A549 (cell line): ENCODE results near the gene OR52R1. TPM values are rescaled to one million over a fixed set of nuclear protein-coding genes. Genes with fewer than 3 reads are reported as not detected.

Experiments used
- ATAC-seq, 2 experiments: fragments of 200-7000 bp in 1 of 2; fragments of >200 bp in 1 of 2; cut with Nextera tagmentation in 1 of 2; cut with Tn5 transposase in 1 of 2; 3 replicates each; pipeline versions ENCODE4 v1.8.0 to v1.9.1; 2018 to 2020; ENCODE audit warnings: mild to moderate bottlenecking in 1 of 2, moderate library complexity in 1 of 2
- CTCF ChIA-PET: fragments of 300-600 bp; sonication (Branson Sonifier 250); formaldehyde crosslinking; extraction: SDS; loops from one replicate; lab custom pipeline; 2021; ENCODE audit warnings: antibody characterized with exemption, inconsistent platforms; lab: Yijun Ruan, JAX
- POLR2A ChIA-PET: fragments of 350-600 bp; formaldehyde crosslinking; extraction: SDS; loops from one replicate; lab custom pipeline; 2021; ENCODE audit warnings: antibody characterized with exemption, inconsistent platforms; lab: Yijun Ruan, JAX
- DNase-seq, 2 experiments: peaks; one replicate each; pipeline versions ENCODE4 v3.0.0 to v3.0.0-alpha.2; 2011 to 2016; ENCODE audit warnings: low read depth in 1 of 2, low spot score in 1 of 2
- FAIRE-seq: peaks from 2 replicates; lab custom pipeline; 2011; peaks lifted over from hg19 to GRCh38; lab: Jason Lieb, UNC
- H3K27ac ChIP-seq, 2 experiments: fragments of >200 bp; sonication (Bioruptor Twin); formaldehyde crosslinking; 3 replicates each; pipeline ENCODE4 v1.5.1; 2016 to 2017
- H3K4me1 ChIP-seq: fragments of >200 bp; sonication (Bioruptor Twin); formaldehyde crosslinking; 3 replicates; pipeline ENCODE4 v1.6.1; 2016
- H3K4me2 ChIP-seq: fragments of >200 bp; sonication (Bioruptor Twin); formaldehyde crosslinking; 3 replicates; pipeline ENCODE4 v1.6.1; 2016
- H3K4me3 ChIP-seq: fragments of >200 bp; sonication (Bioruptor Twin); formaldehyde crosslinking; 3 replicates; pipeline ENCODE4 v1.5.1; 2016
- H3K9me3 ChIP-seq: fragments of >200 bp; sonication (Bioruptor Twin); formaldehyde crosslinking; 3 replicates; pipeline ENCODE4 v1.6.1; 2016
- EP300 ChIP-seq, 2 experiments: fragments of >200 bp; sonication (Bioruptor Twin); formaldehyde crosslinking; IDR thresholded peaks; 2 replicates in 1 of 2; 3 replicates in 1 of 2; pipeline ENCODE4 v1.6.1; 2016 to 2017
- ESRRA ChIP-seq: fragments of 150-350 bp; IDR thresholded peaks from 2 replicates; pipeline ENCODE4 v1.6.1; 2014; ENCODE audit warnings: mild to moderate bottlenecking, low read length, borderline replicate concordance
- GATA3 ChIP-seq: IDR thresholded peaks from 2 replicates; pipeline ENCODE4 v1.6.1; 2012; ENCODE audit warnings: borderline replicate concordance
- JUN ChIP-seq, 2 experiments: fragments of >200 bp; sonication (Bioruptor Twin); formaldehyde crosslinking; IDR thresholded peaks; 2 replicates in 1 of 2; 3 replicates in 1 of 2; pipeline ENCODE4 v1.6.1; 2016 to 2017
- KDM1A ChIP-seq: fragments of 200-600 bp; sonication (generic); IDR thresholded peaks from 2 replicates; pipeline ENCODE4 v1.6.1; 2016; ENCODE audit warnings: low read depth, mild to moderate bottlenecking
- MAX ChIP-seq: IDR thresholded peaks from 2 replicates; pipeline ENCODE4 v1.6.1; 2012
- PBX3 ChIP-seq: IDR thresholded peaks from 2 replicates; pipeline ENCODE4 v1.6.1; 2012
- POLR2A ChIP-seq: IDR thresholded peaks from 2 replicates; pipeline ENCODE4 v1.6.1; 2012; ENCODE audit warnings: mild to moderate bottlenecking, low read length
- WGBS: methylation state at CpG from one replicate; pipeline ENCODE4 v1.1.6; 2017; ENCODE audit errors: missing lambda C conversion rate; 5-methylcytosine and 5-hydroxymethylcytosine counted together
- polyA plus RNA-seq, 4 experiments: library from polyadenylated mRNA; depleted of rRNA in 3 of 4; stranded (reverse); fragments of >200 nt; fragmentation: RNase III in 1 of 4; extraction: RNeasy Plus Mini Kit Qiagen cat#74134 plus additional on column Dnase treatment in 1 of 4; gene quantifications; 2 replicates in 3 of 4; 3 replicates in 1 of 4; pipeline ENCODE4 v1.2.3, GENCODE V29; 2011 to 2017
- small RNA-seq, 6 experiments: library from RNA; depleted of rRNA; stranded (forward); fragments of <200 nt; gene quantifications; one replicate each; pipeline ENCODE3, GENCODE V24; 2012
- TF ChIP-seq, protein P1 (sequence below): fragments of 450-650 bp; IDR thresholded peaks from 2 replicates; pipeline ENCODE4 v1.6.1; 2014; ENCODE audit warnings: antibody characterized with exemption

The OR52R1 gene
- polyA plus RNA-seq, 2 of the 4 experiments (the other 2 are of a cell fraction), result not detected

GRCh38 chr11:4763096-4763495, 41.1 kb downstream of the OR52R1 start:
- H3K9me3 ChIP-seq, result no peaks in the 10 kb centered on the region
- ChIA-PET CTCF (no interaction called here), POLR2A (no interaction called here)
- DNase-seq (no peak), ATAC-seq (no peak), FAIRE-seq (no peak)
- H3K4me2 ChIP-seq, result no peak overlapping the region
- H3K4me1 ChIP-seq, result no peaks in the 10 kb centered on the region
- H3K27ac ChIP-seq, result no peak overlapping the region
- no peak for TF ChIP-seq ESRRA
- TF ChIP-seq MAX, result no peak
- TF ChIP-seq, protein P1, sequence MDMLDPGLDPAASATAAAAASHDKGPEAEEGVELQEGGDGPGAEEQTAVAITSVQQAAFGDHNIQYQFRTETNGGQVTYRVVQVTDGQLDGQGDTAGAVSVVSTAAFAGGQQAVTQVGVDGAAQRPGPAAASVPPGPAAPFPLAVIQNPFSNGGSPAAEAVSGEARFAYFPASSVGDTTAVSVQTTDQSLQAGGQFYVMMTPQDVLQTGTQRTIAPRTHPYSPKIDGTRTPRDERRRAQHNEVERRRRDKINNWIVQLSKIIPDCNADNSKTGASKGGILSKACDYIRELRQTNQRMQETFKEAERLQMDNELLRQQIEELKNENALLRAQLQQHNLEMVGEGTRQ, result no peak
- TF ChIP-seq PBX3, result no peak
- TF ChIP-seq GATA3, result no peak
- TF ChIP-seq POLR2A, result no peak
- TF ChIP-seq JUN (IDR thresholded peaks at IDR 0.05), result no peak
- no peak for TF ChIP-seq EP300 (IDR thresholded peaks at IDR 0.05)
- no peak for TF ChIP-seq KDM1A
- 55% methylated on average over 2 of the region's 2 CpGs for WGBS
- no peak overlapping the region for H3K4me3 ChIP-seq

Small RNA genes lying within 50 kb of the gene (small RNA-seq; reads per million reads assigned to genes)
- gene RF00091, result 0 reads per million in 6 experiments

Other genes starting within 250 kb of the OR52R1 start
- not detected in 2 replicates for gene OR52I2, start 222.6 kb downstream of the OR52R1 start, polyA plus RNA-seq (2011; rRNA removed)
- not detected in 3 replicates for gene OR52I2, start 222.6 kb downstream of the OR52R1 start, polyA plus RNA-seq (2017; fragmentation: RNase III; extraction: RNeasy Plus Mini Kit Qiagen cat#74134 plus additional on column Dnase treatment)
- not detected in 2 replicates for gene OR52I1, start 210.3 kb downstream of the OR52R1 start, polyA plus RNA-seq (2011; rRNA removed)
- not detected in 3 replicates for gene OR52I1, start 210.3 kb downstream of the OR52R1 start, polyA plus RNA-seq (2017; fragmentation: RNase III; extraction: RNeasy Plus Mini Kit Qiagen cat#74134 plus additional on column Dnase treatment)
- 9.6 and 11.6 TPM in 2 replicates for gene TRIM68, start 196.1 kb downstream of the OR52R1 start, polyA plus RNA-seq (2011; rRNA removed)
- 9.6 to 10.8 TPM (median 9.7 TPM) in 3 replicates for gene TRIM68, start 196.1 kb downstream of the OR52R1 start, polyA plus RNA-seq (2017; fragmentation: RNase III; extraction: RNeasy Plus Mini Kit Qiagen cat#74134 plus additional on column Dnase treatment)
- gene OR51D1, start 166.9 kb downstream of the OR52R1 start, polyA plus RNA-seq (2011; rRNA removed), result not detected in 2 replicates
- gene OR51D1, start 166.9 kb downstream of the OR52R1 start, polyA plus RNA-seq (2017; fragmentation: RNase III; extraction: RNeasy Plus Mini Kit Qiagen cat#74134 plus additional on column Dnase treatment), result not detected in 3 replicates
- 0.03 TPM in 1 of 2 replicates, not detected in the other for gene OR51E1, start 160.4 kb downstream of the OR52R1 start, polyA plus RNA-seq (2011; rRNA removed)
- gene OR51E1, start 160.4 kb downstream of the OR52R1 start, polyA plus RNA-seq (2017; fragmentation: RNase III; extraction: RNeasy Plus Mini Kit Qiagen cat#74134 plus additional on column Dnase treatment), result not detected in 3 replicates
- gene OR51E2, start 106.5 kb downstream of the OR52R1 start, polyA plus RNA-seq (2011; rRNA removed), result 0.07 TPM in 1 of 2 replicates, not detected in the other
- gene OR51E2, start 106.5 kb downstream of the OR52R1 start, polyA plus RNA-seq (2017; fragmentation: RNase III; extraction: RNeasy Plus Mini Kit Qiagen cat#74134 plus additional on column Dnase treatment), result not detected in 3 replicates
- gene MMP26, start 99.6 kb downstream of the OR52R1 start, polyA plus RNA-seq (2011; rRNA removed), result not detected in 2 replicates
- not detected in 3 replicates for gene MMP26, start 99.6 kb downstream of the OR52R1 start, polyA plus RNA-seq (2017; fragmentation: RNase III; extraction: RNeasy Plus Mini Kit Qiagen cat#74134 plus additional on column Dnase treatment)
- not detected in 2 replicates for gene OR51F1, start 34.4 kb downstream of the OR52R1 start, polyA plus RNA-seq (2011; rRNA removed)
- gene OR51F1, start 34.4 kb downstream of the OR52R1 start, polyA plus RNA-seq (2017; fragmentation: RNase III; extraction: RNeasy Plus Mini Kit Qiagen cat#74134 plus additional on column Dnase treatment), result not detected in 3 replicates
- not detected in 2 replicates for gene OR51F2, start 16.9 kb upstream of the OR52R1 start, polyA plus RNA-seq (2011; rRNA removed)
- gene OR51F2, start 16.9 kb upstream of the OR52R1 start, polyA plus RNA-seq (2017; fragmentation: RNase III; extraction: RNeasy Plus Mini Kit Qiagen cat#74134 plus additional on column Dnase treatment), result not detected in 3 replicates
- gene OR51S1, start 44.8 kb upstream of the OR52R1 start, polyA plus RNA-seq (2011; rRNA removed), result not detected in 2 replicates
- gene OR51S1, start 44.8 kb upstream of the OR52R1 start, polyA plus RNA-seq (2017; fragmentation: RNase III; extraction: RNeasy Plus Mini Kit Qiagen cat#74134 plus additional on column Dnase treatment), result not detected in 3 replicates
- gene OR51T1, start 77.5 kb upstream of the OR52R1 start, polyA plus RNA-seq (2011; rRNA removed), result not detected in 2 replicates
- gene OR51T1, start 77.5 kb upstream of the OR52R1 start, polyA plus RNA-seq (2017; fragmentation: RNase III; extraction: RNeasy Plus Mini Kit Qiagen cat#74134 plus additional on column Dnase treatment), result not detected in 3 replicates
- not detected in 2 replicates for gene OR51A7, start 99.4 kb upstream of the OR52R1 start, polyA plus RNA-seq (2011; rRNA removed)
- gene OR51A7, start 99.4 kb upstream of the OR52R1 start, polyA plus RNA-seq (2017; fragmentation: RNase III; extraction: RNeasy Plus Mini Kit Qiagen cat#74134 plus additional on column Dnase treatment), result not detected in 3 replicates
- gene OR51G2, start 115.0 kb upstream of the OR52R1 start, polyA plus RNA-seq (2011; rRNA removed), result not detected in 2 replicates
- gene OR51G2, start 115.0 kb upstream of the OR52R1 start, polyA plus RNA-seq (2017; fragmentation: RNase III; extraction: RNeasy Plus Mini Kit Qiagen cat#74134 plus additional on column Dnase treatment), result not detected in 3 replicates
- gene OR51G1, start 120.0 kb upstream of the OR52R1 start, polyA plus RNA-seq (2011; rRNA removed), result not detected in 2 replicates
- not detected in 3 replicates for gene OR51G1, start 120.0 kb upstream of the OR52R1 start, polyA plus RNA-seq (2017; fragmentation: RNase III; extraction: RNeasy Plus Mini Kit Qiagen cat#74134 plus additional on column Dnase treatment)
- gene OR51A4, start 143.2 kb upstream of the OR52R1 start, polyA plus RNA-seq (2011; rRNA removed), result not detected in 2 replicates
- not detected in 3 replicates for gene OR51A4, start 143.2 kb upstream of the OR52R1 start, polyA plus RNA-seq (2017; fragmentation: RNase III; extraction: RNeasy Plus Mini Kit Qiagen cat#74134 plus additional on column Dnase treatment)
- gene OR51A2, start 151.3 kb upstream of the OR52R1 start, polyA plus RNA-seq (2011; rRNA removed), result not detected in 2 replicates
- not detected in 3 replicates for gene OR51A2, start 151.3 kb upstream of the OR52R1 start, polyA plus RNA-seq (2017; fragmentation: RNase III; extraction: RNeasy Plus Mini Kit Qiagen cat#74134 plus additional on column Dnase treatment)
- not detected in 2 replicates for gene OR51L1, start 190.5 kb upstream of the OR52R1 start, polyA plus RNA-seq (2011; rRNA removed)
- gene OR51L1, start 190.5 kb upstream of the OR52R1 start, polyA plus RNA-seq (2017; fragmentation: RNase III; extraction: RNeasy Plus Mini Kit Qiagen cat#74134 plus additional on column Dnase treatment), result not detected in 3 replicates
- not detected in 2 replicates for gene OR52J3, start 242.1 kb upstream of the OR52R1 start, polyA plus RNA-seq (2011; rRNA removed)
- gene OR52J3, start 242.1 kb upstream of the OR52R1 start, polyA plus RNA-seq (2017; fragmentation: RNase III; extraction: RNeasy Plus Mini Kit Qiagen cat#74134 plus additional on column Dnase treatment), result not detected in 3 replicates